Cardiac fibroblast (primary cell): Measurements from ENCODE around the gene TBL3.
A peak's percentile ranks its signal among the peaks of the same experiment; 100 is the strongest.

Experiments
- DNase-seq, 2 donors: peaks; one replicate each; pipeline versions ENCODE4 v3.0.0 to v3.0.0-alpha.2; 2010; ENCODE audit warnings: low read depth in 2 of 2
- H3K4me3 ChIP-seq, 2 donors: replicated peaks in 1 of 2; 1 replicate in 1 of 2; 2 replicates in 1 of 2; pipeline ENCODE4 v1.5.1; 2011; ENCODE audit warnings: low read depth in 2 of 2, low read length in 2 of 2, mild to moderate bottlenecking in 2 of 2, moderate library complexity in 1 of 2
- TF ChIP-seq, protein P1 (sequence below): IDR thresholded peaks from one replicate; pipeline ENCODE4 v1.5.1; 2011; ENCODE audit warnings: low read depth, mild to moderate bottlenecking, low read length, inconsistent platforms

The TBL3 gene

DNA sequence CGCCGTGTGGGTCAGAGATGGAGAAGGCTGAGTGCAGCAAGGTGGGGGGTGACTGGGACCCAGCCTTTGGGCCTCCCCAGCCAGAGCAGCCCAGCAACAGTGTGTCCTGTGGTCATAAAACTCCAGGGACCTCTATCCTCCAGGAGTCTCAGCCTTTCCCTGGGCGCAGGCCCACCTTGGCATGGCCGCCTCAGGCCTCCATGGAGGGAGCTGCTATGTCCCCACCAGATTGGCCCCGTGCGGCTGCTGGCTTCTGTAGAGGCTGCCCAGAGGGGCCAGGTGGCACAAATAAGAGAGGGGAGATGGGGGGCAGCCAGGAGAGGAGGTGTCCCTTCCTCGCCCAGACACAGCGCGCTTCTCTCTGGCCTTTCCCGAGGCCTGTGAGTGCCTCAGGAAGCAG lies 15.3 kb downstream of the TBL3 start:
- no peak overlapping the region for H3K4me3 ChIP-seq
- TF ChIP-seq, protein P1, sequence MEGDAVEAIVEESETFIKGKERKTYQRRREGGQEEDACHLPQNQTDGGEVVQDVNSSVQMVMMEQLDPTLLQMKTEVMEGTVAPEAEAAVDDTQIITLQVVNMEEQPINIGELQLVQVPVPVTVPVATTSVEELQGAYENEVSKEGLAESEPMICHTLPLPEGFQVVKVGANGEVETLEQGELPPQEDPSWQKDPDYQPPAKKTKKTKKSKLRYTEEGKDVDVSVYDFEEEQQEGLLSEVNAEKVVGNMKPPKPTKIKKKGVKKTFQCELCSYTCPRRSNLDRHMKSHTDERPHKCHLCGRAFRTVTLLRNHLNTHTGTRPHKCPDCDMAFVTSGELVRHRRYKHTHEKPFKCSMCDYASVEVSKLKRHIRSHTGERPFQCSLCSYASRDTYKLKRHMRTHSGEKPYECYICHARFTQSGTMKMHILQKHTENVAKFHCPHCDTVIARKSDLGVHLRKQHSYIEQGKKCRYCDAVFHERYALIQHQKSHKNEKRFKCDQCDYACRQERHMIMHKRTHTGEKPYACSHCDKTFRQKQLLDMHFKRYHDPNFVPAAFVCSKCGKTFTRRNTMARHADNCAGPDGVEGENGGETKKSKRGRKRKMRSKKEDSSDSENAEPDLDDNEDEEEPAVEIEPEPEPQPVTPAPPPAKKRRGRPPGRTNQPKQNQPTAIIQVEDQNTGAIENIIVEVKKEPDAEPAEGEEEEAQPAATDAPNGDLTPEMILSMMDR: no peak
- no peak for DNase-seq

DNA sequence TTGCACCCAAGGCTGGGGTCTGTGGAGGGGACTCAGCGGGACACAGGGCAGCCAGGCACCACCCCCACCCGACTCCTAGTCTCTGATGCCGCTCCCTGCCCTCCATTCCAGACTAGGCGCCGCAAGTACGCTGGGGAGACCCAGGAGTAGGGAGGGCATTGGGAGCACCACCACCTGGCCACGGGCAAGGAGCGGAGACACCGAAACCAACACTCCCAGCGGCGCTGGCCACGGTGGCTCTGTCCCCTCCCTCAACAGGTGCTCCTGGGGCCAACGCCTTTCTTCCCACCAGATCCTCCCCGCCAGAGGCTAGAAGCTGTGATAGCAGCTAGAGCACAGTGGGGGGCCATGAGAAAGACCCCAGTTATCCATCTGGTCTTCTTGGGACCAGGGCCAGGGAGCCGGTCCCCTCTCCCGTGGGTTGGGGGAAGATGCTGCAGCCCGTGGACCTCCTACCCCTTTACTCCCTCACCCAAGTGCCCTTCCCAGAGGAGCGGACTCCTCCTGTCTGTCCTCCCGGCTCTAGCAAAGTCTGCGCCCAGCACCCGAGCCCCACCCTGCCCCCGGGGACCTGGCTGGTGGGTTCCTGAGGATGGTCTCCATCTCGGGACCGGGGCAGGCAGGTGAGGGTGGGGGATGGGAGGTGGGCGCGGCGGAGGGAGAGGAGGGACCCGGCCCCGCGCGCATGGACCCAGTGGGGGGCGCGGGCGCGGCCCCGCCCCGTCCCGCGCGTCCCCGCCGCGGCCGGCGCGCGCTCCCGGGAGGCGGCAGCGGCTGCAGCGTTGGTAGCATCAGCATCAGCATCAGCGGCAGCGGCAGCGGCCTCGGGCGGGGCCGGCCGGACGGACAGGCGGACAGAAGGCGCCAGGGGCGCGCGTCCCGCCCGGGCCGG lies 17.6 kb downstream of the TBL3 start, which contains the start of gene SYNGR3:
TSS of gene SYNGR3 (plus strand) at position 762 of the 892 bp plus-strand sequence. CDS start 133 bp downstream, outside the sequence.
- TF ChIP-seq, protein P1: no peak
- DNase-seq: no peak
- H3K4me3 ChIP-seq: no peak within 1 kb of the TSS

- DNase-seq: no peak
- TF ChIP-seq, protein P1: no peak
- H3K4me3 ChIP-seq: no peak overlapping the region
Measured at GRCh38 chr16:1990101-1990350, 18.2 kb downstream of the TBL3 start.

DNA sequence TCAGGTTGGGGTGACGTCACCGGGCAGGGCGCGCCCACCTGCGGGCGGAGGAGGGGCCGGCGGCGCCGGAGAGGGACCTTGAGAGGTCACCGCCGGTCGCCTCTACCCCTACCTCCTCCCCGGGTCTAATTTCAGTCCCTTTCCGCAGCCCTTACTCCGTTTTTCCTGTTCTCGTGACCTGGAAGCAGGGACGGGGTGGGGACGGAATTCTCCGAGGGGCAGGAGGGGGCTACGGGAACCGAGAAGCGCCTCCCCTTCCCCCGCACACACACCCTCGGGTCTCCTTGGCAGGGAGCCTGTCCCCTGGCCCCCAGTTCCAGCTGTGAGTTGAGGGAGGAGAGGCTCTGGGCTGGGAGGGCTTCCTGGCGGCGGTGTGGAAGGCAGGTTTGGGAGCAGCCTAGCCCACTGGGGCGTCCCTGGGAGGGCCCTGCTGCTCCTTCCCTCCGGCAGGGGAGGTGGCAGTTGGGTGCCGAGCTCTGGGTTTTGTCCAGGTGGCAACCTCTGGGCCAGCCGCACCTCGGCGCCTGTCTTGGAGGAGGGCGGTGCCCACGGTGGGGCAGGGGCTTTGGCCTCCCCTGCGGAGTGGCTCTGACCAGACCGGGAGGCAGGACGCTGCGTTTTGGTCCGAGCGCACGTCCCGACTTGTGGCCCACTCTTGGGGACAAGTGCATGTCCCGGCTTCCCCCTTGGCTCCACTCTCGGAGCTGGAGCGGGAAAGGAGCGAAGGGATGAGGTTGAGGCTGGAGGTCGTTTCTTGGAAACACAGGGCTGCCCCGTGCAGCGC lies 18.7 kb downstream of the TBL3 start:
- no peak for DNase-seq
- TF ChIP-seq, protein P1: no peak
- no peak overlapping the region for H3K4me3 ChIP-seq

DNA sequence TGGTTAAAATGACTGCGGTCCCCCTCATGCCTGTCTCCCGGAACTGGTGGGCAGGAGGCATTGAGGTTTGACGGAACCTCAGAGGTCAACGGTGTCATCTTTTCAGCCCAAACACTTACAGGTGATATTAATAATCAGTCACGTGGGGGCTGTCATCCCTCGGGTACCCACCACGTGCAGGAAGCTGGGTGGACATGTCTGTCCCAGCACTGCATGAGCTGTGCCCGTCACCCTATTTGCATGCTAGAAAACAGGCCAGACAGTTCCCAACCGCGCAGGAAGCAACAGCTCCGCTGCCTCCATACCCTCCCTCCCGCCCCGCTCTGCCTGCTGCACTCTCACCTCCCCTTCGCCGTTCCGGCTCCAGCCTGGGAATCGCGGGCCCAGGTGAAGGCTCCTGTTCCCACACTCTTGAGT lies 19.3 kb downstream of the TBL3 start:
- no peak overlapping the region for H3K4me3 ChIP-seq
- TF ChIP-seq, protein P1: no peak
- DNase-seq: no peak

DNA sequence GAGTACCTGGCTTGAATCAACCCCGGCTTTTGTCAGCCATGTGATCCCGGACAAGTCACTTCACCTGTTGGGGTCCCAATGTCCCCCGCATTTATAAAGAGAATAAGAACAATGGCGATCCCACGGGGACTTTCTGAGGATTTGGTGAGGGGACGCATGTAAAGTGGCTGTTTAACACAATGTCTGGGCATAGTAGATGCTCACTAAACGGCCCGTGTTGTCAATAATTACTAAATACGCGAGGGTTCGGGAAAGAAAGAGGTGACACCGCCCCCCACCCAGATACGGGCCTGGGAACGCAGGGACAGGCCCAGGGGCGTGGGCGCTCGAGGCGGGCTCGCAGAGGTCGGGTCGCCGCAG lies 19.7 kb downstream of the TBL3 start:
- TF ChIP-seq, protein P1: no peak
- peak overlapping the region in 1 of 2 donors; percentile 38 for H3K4me3 ChIP-seq
- no peak for DNase-seq
